DLD1 (cell line): Measurements from ENCODE around the gene RAD51D.
"Not testable (repeated sequence)": the region's sequence is repeated elsewhere in the genome, so short reads cannot be mapped to it uniquely, and the experiment has no call there.

ENCODE experiments used
- in situ Hi-C: cut with HindIII; loops from 2 replicates; pipeline ENCODE4 v1.10.0; 2017; ENCODE audit warnings: low sequenced_read_pairs

Gene RAD51D

GRCh38 chr17:35097776-35098175, 21.9 kb downstream of the RAD51D start:
- in situ Hi-C loops: no loop called here

- in situ Hi-C loops: no loop called here
Measured at GRCh38 chr17:35095741-35096140, 23.9 kb downstream of the RAD51D start.

GRCh38 chr17:35094902-35095301, 24.8 kb downstream of the RAD51D start:
- in situ Hi-C loops: no loop called here

- in situ Hi-C loops: not testable (repeated sequence)
Measured at GRCh38 chr17:35090707-35091106, 29.0 kb downstream of the RAD51D start.

- in situ Hi-C loops: no loop called here
Measured at GRCh38 chr17:35089586-35090296, 29.9 kb downstream of the RAD51D start.

- in situ Hi-C loops: no loop called here
Measured at GRCh38 chr17:35088881-35089585, 30.6 kb downstream of the RAD51D start.

GRCh38 chr17:35088356-35088880, 31.2 kb downstream of the RAD51D start:
- in situ Hi-C loops: no loop called here

- in situ Hi-C loops: no loop called here
Measured at GRCh38 chr17:35087731-35088355, 31.8 kb downstream of the RAD51D start.

- in situ Hi-C loops: no loop called here
Measured at GRCh38 chr17:35086931-35087573, 32.6 kb downstream of the RAD51D start.

- in situ Hi-C loops: no loop called here
Measured at GRCh38 chr17:35086164-35086563, 33.5 kb downstream of the RAD51D start.

GRCh38 chr17:35084987-35085386, 34.7 kb downstream of the RAD51D start:
- in situ Hi-C loops: no loop called here

- in situ Hi-C loops: no loop called here
Measured at GRCh38 chr17:35083071-35083470, 36.6 kb downstream of the RAD51D start.

- in situ Hi-C loops: no loop called here
Measured at GRCh38 chr17:35082073-35082657, 37.5 kb downstream of the RAD51D start.

- in situ Hi-C loops: no loop called here
Measured at GRCh38 chr17:35081638-35082037, 38.0 kb downstream of the RAD51D start.

GRCh38 chr17:35080536-35080935, 39.1 kb downstream of the RAD51D start:
- in situ Hi-C loops: no loop called here

- in situ Hi-C loops: no loop called here
Measured at GRCh38 chr17:35079547-35080423, 39.9 kb downstream of the RAD51D start.

GRCh38 chr17:35076874-35077273, 42.8 kb downstream of the RAD51D start:
- in situ Hi-C loops: no loop called here

- in situ Hi-C loops: no loop called here
Measured at GRCh38 chr17:35074711-35075707, 44.7 kb downstream of the RAD51D start.
